K562 (cell line): ENCODE results near the gene CFAP107.

ENCODE experiments used
- FUS ChIP-seq: fragments of 200-400 bp; formaldehyde crosslinking; optimal IDR thresholded peaks from 2 replicates; pipeline ENCODE3; 2017; ENCODE audit warnings: low read depth, low read length
- NR2F6 ChIP-seq: fragments of 450-650 bp; formaldehyde crosslinking; IDR thresholded peaks from 2 replicates; pipeline ENCODE4 v1.4.0; 2020; ENCODE audit warnings: mild to moderate bottlenecking
- POLR2A ChIP-seq: fragments of 450-650 bp; conservative IDR thresholded peaks from 2 replicates; pipeline ENCODE4 v1.6.1; 2016
- POLR3G ChIP-seq: IDR thresholded peaks from 2 replicates; pipeline ENCODE4 v1.6.1; 2011; ENCODE audit not compliant: insufficient read length, insufficient replicate concordance; ENCODE audit errors: extremely low read depth
- SP1 ChIP-seq: sonication (generic); formaldehyde crosslinking; IDR thresholded peaks from 2 replicates; pipeline ENCODE4 v1.8.1; 2022; ENCODE audit warnings: mild to moderate bottlenecking, missing genetic modification reagents
- TAF1 ChIP-seq: IDR thresholded peaks from 2 replicates; pipeline ENCODE4 v1.6.1; 2011; ENCODE audit warnings: mild to moderate bottlenecking, low read length, moderate library complexity; ENCODE audit not compliant: insufficient read depth, control insufficient read depth, severe bottlenecking; ENCODE audit errors: extremely low read depth
- ZNF280A ChIP-seq: fragments of 450-650 bp; IDR thresholded peaks from 2 replicates; pipeline ENCODE4 v1.6.1; 2018; ENCODE audit warnings: mild to moderate bottlenecking, low read depth; ENCODE audit not compliant: partially characterized antibody
- TF ChIP-seq, protein P1 (sequence below): sonication (generic); formaldehyde crosslinking; IDR thresholded peaks from 2 replicates; pipeline ENCODE4 v1.9.0; 2022; ENCODE audit warnings: mild to moderate bottlenecking, missing genetic modification reagents
- TF ChIP-seq, protein P2 (sequence below): IDR thresholded peaks from 3 replicates; pipeline ENCODE4 v1.6.1; 2011; ENCODE audit warnings: borderline replicate concordance, mild to moderate bottlenecking; ENCODE audit not compliant: insufficient read length, insufficient read depth

- TF ChIP-seq ZNF280A (no peak), POLR2A (no peak), POLR3G (no peak), TAF1 (no peak), NR2F6 (CRISPR knock-in tag) (no peak), FUS (no peak), SP1 (CRISPR knock-in tag) (no peak)
- TF ChIP-seq, protein P1, sequence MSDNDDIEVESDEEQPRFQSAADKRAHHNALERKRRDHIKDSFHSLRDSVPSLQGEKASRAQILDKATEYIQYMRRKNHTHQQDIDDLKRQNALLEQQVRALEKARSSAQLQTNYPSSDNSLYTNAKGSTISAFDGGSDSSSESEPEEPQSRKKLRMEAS (CRISPR knock-in tag): no peak
- TF ChIP-seq, protein P2, sequence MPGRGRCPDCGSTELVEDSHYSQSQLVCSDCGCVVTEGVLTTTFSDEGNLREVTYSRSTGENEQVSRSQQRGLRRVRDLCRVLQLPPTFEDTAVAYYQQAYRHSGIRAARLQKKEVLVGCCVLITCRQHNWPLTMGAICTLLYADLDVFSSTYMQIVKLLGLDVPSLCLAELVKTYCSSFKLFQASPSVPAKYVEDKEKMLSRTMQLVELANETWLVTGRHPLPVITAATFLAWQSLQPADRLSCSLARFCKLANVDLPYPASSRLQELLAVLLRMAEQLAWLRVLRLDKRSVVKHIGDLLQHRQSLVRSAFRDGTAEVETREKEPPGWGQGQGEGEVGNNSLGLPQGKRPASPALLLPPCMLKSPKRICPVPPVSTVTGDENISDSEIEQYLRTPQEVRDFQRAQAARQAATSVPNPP: no peak
Observed at GRCh38 chr1:12771186-12771585, 25.2 kb downstream of the CFAP107 start.
